Measurements from ENCODE around the gene DHX9. TPM values are rescaled to one million over a fixed set of nuclear protein-coding genes. Genes with fewer than 3 reads are reported as not detected.

Gene DHX9
- total RNA-seq, 4 donors from 2014 or later: 79.5 to 104 (median 91.8) TPM

DNA sequence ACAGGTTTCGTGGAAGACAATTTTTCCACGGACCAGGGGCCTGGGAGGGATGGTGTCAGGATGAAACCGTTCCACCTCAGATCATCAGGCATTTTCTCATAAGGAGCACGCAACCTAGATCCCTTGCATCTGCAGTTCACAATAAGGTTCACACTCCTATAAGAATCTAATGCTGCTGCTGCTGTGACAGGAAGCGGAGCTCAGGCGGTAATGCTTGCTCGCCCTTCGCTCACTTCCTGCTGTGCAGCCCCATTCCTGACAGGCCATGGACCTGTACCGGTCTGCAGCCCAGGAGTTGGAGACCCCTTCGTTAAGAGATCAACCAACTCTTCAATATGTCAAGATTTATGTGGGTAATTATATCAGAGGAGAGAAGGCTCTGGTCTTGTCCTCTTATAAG, 3.3 kb upstream of the DHX9 start:
- no peak for ATAC-seq
- Histone ChIP-seq H3K4me1 (peaks cover 2 to 13% (median 4%) of the 10 kb centered on the region in 3 donors), H3K36me3 (no peaks in the 10 kb centered on the region), H3K27ac (no peak overlapping the region), H3K9me3 (no peaks in the 10 kb centered on the region), H3K27me3 (no peaks in the 10 kb centered on the region), H3K4me3 (no peak overlapping the region)
- TF ChIP-seq POLR2AphosphoS5 (IDR thresholded peaks at IDR 0.05): no peak
- no peak for TF ChIP-seq EP300 (IDR thresholded peaks at IDR 0.05)
- TF ChIP-seq POLR2A (IDR thresholded peaks at IDR 0.05): no peak
- TF ChIP-seq, protein P1, sequence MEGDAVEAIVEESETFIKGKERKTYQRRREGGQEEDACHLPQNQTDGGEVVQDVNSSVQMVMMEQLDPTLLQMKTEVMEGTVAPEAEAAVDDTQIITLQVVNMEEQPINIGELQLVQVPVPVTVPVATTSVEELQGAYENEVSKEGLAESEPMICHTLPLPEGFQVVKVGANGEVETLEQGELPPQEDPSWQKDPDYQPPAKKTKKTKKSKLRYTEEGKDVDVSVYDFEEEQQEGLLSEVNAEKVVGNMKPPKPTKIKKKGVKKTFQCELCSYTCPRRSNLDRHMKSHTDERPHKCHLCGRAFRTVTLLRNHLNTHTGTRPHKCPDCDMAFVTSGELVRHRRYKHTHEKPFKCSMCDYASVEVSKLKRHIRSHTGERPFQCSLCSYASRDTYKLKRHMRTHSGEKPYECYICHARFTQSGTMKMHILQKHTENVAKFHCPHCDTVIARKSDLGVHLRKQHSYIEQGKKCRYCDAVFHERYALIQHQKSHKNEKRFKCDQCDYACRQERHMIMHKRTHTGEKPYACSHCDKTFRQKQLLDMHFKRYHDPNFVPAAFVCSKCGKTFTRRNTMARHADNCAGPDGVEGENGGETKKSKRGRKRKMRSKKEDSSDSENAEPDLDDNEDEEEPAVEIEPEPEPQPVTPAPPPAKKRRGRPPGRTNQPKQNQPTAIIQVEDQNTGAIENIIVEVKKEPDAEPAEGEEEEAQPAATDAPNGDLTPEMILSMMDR (IDR thresholded peaks at IDR 0.05): no peak
- 79 to 84% methylated on average over 5 to 8 of the region's 10 CpGs for WGBS, 2 donors (ENCODE audit: low coverage in 1 of 2)

DNA sequence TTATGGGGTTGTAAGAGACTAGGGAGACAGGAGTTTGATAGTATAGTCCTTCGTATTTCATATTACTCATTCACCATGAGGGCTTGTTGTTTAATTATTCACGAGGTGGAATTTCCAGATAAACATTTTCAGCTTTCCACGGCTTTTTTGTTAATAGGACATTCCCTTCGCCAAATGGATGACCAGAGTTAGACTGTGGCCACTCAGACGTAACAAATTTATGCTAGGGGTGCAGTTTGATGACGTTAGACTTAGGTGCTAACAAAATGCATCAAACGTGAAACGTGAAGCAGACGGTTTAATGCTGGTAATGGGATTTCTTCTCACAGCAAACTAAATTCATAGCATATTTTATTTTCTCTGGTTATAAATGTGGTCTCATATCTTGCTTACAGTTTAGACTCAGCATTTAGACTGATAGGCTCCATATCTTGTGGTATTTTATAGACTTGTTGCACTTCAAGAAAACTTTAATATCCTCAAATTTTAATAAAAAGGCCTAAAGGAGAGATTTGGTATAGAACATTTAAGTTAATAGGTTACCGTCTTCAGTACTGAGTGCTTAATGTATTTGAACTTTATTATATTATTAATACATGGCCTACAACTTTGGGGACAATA, 2.3 kb downstream of the DHX9 start:
- TF ChIP-seq, protein P1 (IDR thresholded peaks at IDR 0.05): no peak
- no peak for TF ChIP-seq POLR2A (IDR thresholded peaks at IDR 0.05)
- no peak for TF ChIP-seq POLR2AphosphoS5 (IDR thresholded peaks at IDR 0.05)
- TF ChIP-seq EP300 (IDR thresholded peaks at IDR 0.05): no peak
- Histone ChIP-seq H3K27ac (peak overlapping the region in 3 of 4 donors; percentile 90 to 98 (median 97)), H3K27me3 (no peaks in the 10 kb centered on the region), H3K9me3 (no peaks in the 10 kb centered on the region), H3K4me3 (peak overlapping the region in 1 of 2 donors; percentile 81), H3K4me1 (peaks cover 4 to 66% (median 7%) of the 10 kb centered on the region in 3 donors), H3K36me3 (peaks cover 0 to 31% of the 10 kb centered on the region in 2 donors)
- 20 to 36% methylated on average over 10 of the region's 10 CpGs for WGBS, 2 donors (ENCODE audit: low coverage in 1 of 2)
- ATAC-seq: no peak

DNA sequence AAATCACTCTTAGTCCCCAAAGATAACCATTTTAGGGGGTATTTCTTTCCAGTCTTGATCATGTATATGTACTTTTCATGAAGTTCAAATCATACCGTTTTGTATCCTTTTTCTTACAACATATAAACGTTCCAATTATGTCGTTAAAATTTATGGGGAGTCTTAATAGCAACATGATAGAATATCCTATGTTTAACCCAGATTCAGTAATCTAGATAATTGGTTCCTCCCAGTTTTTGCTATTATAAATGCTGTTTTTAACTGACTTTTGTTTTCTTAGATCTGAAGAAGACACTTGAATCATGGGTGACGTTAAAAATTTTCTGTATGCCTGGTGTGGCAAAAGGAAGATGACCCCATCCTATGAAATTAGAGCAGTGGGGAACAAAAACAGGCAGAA, 3.1 kb downstream of the DHX9 start:
- Histone ChIP-seq H3K4me1 (peaks cover 4 to 66% (median 7%) of the 10 kb centered on the region in 3 donors), H3K27ac (peak overlapping the region in 1 of 4 donors; percentile 90), H3K27me3 (no peaks in the 10 kb centered on the region), H3K4me3 (no peak overlapping the region), H3K36me3 (peaks cover 0 to 38% of the 10 kb centered on the region in 2 donors), H3K9me3 (no peaks in the 10 kb centered on the region)
- ATAC-seq: no peak
- TF ChIP-seq EP300 (IDR thresholded peaks at IDR 0.05) (no peak), POLR2AphosphoS5 (IDR thresholded peaks at IDR 0.05) (no peak)
- 32 to 38% methylated on average over 4 of the region's 4 CpGs for WGBS, 2 donors (ENCODE audit: low coverage in 1 of 2)

DNA sequence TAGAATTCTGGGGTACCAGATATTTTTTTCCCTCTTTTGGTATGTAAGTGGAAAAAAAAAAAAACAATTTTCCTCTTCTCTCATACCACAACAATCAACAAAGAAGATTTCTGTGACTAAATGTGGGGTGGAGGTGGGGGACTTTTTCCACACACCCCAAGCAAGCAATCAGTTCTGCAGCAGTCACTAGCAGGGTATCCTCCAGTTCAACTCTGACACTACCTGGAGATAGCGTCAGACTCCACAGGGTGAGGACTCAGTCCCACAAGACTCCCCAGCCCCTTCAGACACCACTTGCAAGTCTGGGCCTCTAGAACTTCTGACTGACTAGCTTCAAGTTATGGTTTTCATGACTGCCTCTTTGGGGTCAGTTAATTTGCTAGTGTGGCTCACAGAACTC, 6.2 kb downstream of the DHX9 start:
- WGBS, 2 donors (ENCODE audit: low coverage in 1 of 2): no CpG with 5 or more reads among the region's 1 CpG

DNA sequence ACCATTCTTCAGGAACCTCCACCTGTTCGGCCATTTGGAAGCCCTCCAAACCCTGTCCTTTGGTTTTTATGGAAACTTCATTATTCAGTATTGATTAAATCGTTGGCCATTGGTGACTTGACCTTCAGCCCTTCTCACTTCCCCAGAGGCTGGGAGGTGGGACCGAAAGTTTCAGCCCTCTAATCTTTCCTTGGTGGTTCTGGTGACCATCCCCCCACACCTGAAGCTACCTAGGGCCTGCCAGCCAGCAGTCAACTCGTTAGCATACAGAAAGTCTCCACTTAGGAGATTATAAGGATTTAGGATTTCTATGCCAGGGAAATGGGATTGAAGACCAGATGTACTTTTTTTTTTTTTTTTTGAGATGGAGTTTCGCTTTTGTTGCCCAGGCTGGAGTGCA, 6.7 kb downstream of the DHX9 start:
- ATAC-seq: no peak
- WGBS, 2 donors (ENCODE audit: low coverage in 1 of 2): 72 to 78% methylated on average over 3 to 5 of the region's 5 CpGs
- H3K27ac ChIP-seq: no peak overlapping the region
- TF ChIP-seq, protein P1 (IDR thresholded peaks at IDR 0.05): no peak
- TF ChIP-seq POLR2AphosphoS5 (IDR thresholded peaks at IDR 0.05) (no peak), EP300 (IDR thresholded peaks at IDR 0.05) (no peak), POLR2A (IDR thresholded peaks at IDR 0.05) (no peak)
- peaks cover 0 to 69% of the 10 kb centered on the region in 2 donors for H3K36me3 ChIP-seq
- no peak overlapping the region for H3K4me3 ChIP-seq
- peaks cover under 1 to 81% (median 3%) of the 10 kb centered on the region in 3 donors for H3K4me1 ChIP-seq
- H3K9me3 ChIP-seq: no peaks in the 10 kb centered on the region
- no peaks in the 10 kb centered on the region for H3K27me3 ChIP-seq

More for the DNA sequence above, 6.2 kb downstream of the DHX9 start:
- TF ChIP-seq POLR2A (IDR thresholded peaks at IDR 0.05): no peak
- no peak for TF ChIP-seq EP300 (IDR thresholded peaks at IDR 0.05)
- TF ChIP-seq, protein P1 (IDR thresholded peaks at IDR 0.05): no peak
- no peak for TF ChIP-seq POLR2AphosphoS5 (IDR thresholded peaks at IDR 0.05)
- H3K36me3 ChIP-seq: peaks cover 0 to 64% of the 10 kb centered on the region in 2 donors
- H3K9me3 ChIP-seq: no peaks in the 10 kb centered on the region
- peaks cover 4 to 86% (median 7%) of the 10 kb centered on the region in 3 donors for H3K4me1 ChIP-seq
- H3K27ac ChIP-seq: no peak overlapping the region
- no peak for ATAC-seq
- no peak overlapping the region for H3K4me3 ChIP-seq
- H3K27me3 ChIP-seq: no peaks in the 10 kb centered on the region
